Fibroblast of mammary gland (primary cell): ENCODE data around the gene PUSL1.
"Not testable (repeated sequence)": the region's sequence is repeated elsewhere in the genome, so short reads cannot be mapped to it uniquely, and the experiment has no call there.

Experiments used
- DNase-seq: peaks from one replicate; pipeline ENCODE4 v3.0.0-alpha.2; 2010; ENCODE audit warnings: low read depth
- H3K4me3 ChIP-seq: 2 replicates; pipeline ENCODE4 v1.5.1; 2011; ENCODE audit warnings: low read depth, mild to moderate bottlenecking, low read length, moderate library complexity; ENCODE audit not compliant: control insufficient read depth
- CTCF ChIP-seq: conservative IDR thresholded peaks from 2 replicates; pipeline ENCODE4 v1.5.1; 2011; ENCODE audit warnings: low read depth, low read length, inconsistent platforms; ENCODE audit not compliant: control insufficient read depth, insufficient read depth

Gene PUSL1

GRCh38 chr1:1314678-1315335 lies 6.4 kb downstream of the PUSL1 start:
- H3K4me3 ChIP-seq: no peak overlapping the region
- DNase-seq: no peak
- TF ChIP-seq CTCF: no peak

- no peak for TF ChIP-seq CTCF
- DNase-seq: no peak
- H3K4me3 ChIP-seq: no peak overlapping the region
Observed at GRCh38 chr1:1315435-1315954, 7.1 kb downstream of the PUSL1 start.

- H3K4me3 ChIP-seq, DNase-seq: not testable (repeated sequence)
Observed at GRCh38 chr1:1316199-1316598, 7.8 kb downstream of the PUSL1 start.

- no peak overlapping the region for H3K4me3 ChIP-seq
- no peak for DNase-seq
- no peak for TF ChIP-seq CTCF
Observed at GRCh38 chr1:1317420-1317819, 9.0 kb downstream of the PUSL1 start.

GRCh38 chr1:1318131-1318652 lies 9.8 kb downstream of the PUSL1 start:
- no peak for TF ChIP-seq CTCF
- peak; percentile 97 for DNase-seq
- H3K4me3 ChIP-seq: no peak overlapping the region

- no peak for TF ChIP-seq CTCF
- no peak overlapping the region for H3K4me3 ChIP-seq
- DNase-seq: no peak
Observed at GRCh38 chr1:1318777-1319645, 10.6 kb downstream of the PUSL1 start.

- H3K4me3 ChIP-seq: no peak overlapping the region
- no peak for DNase-seq
- TF ChIP-seq CTCF: no peak
Observed at GRCh38 chr1:1319646-1319941, 11.2 kb downstream of the PUSL1 start.
